HEK293 (cell line): ENCODE data around the gene LMO1.

Experiments used
- CTCF ChIA-PET: fragments of 350-600 bp; formaldehyde crosslinking; extraction: SDS; loops from one replicate; lab custom pipeline; 2021; ENCODE audit warnings: antibody characterized with exemption; lab: Yijun Ruan, JAX
- POLR2A ChIA-PET: fragments of 300-600 bp; formaldehyde crosslinking; extraction: SDS; loops from one replicate; lab custom pipeline; 2020; ENCODE audit warnings: antibody characterized with exemption, inconsistent platforms; lab: Yijun Ruan, JAX
- H3K27ac ChIP-seq: fragments of 200-500 bp; sonication (Bioruptor generic); 2 replicates; pipeline ENCODE4 v1.5.1; 2014; ENCODE audit warnings: low read depth, low read length, control low read depth, inconsistent platforms; ENCODE audit errors: extremely low read depth
- H3K36me3 ChIP-seq, 2 experiments: fragments of 200-500 bp in 1 of 2; sonication (Bioruptor generic) in 1 of 2; 1 replicate in 1 of 2; 2 replicates in 1 of 2; pipeline ENCODE4 v1.5.1; 2014 to 2017; ENCODE audit warnings: inconsistent platforms in 2 of 2, low read length in 2 of 2; ENCODE audit not compliant: control insufficient read depth in 2 of 2, insufficient read depth in 1 of 2
- H3K4me1 ChIP-seq: fragments of 200-500 bp; sonication (Bioruptor generic); 2 replicates; pipeline ENCODE4 v1.5.1; 2014; ENCODE audit warnings: mild to moderate bottlenecking, low read length, inconsistent platforms; ENCODE audit not compliant: control insufficient read depth, insufficient read depth
- H3K4me3 ChIP-seq: 2 replicates; pipeline ENCODE4 v1.5.1; 2011; ENCODE audit warnings: low read depth, mild to moderate bottlenecking, control low read depth, low read length, moderate library complexity
- H3K9me3 ChIP-seq: fragments of 200-500 bp; sonication (Bioruptor generic); 2 replicates; pipeline ENCODE4 v1.5.1; 2014; ENCODE audit warnings: low read depth, low read length, inconsistent platforms; ENCODE audit not compliant: control insufficient read depth, insufficient read depth
- GLIS1 ChIP-seq: fragments of 450-650 bp; formaldehyde crosslinking; IDR thresholded peaks from 2 replicates; pipeline ENCODE4 v1.5.1; 2016; ENCODE audit warnings: missing biosample characterization, missing genetic modification characterization
- OVOL3 ChIP-seq: fragments of 450-650 bp; formaldehyde crosslinking; IDR thresholded peaks from 2 replicates; pipeline ENCODE4 v1.5.1; 2016; ENCODE audit warnings: missing biosample characterization, missing genetic modification characterization
- RBAK ChIP-seq: fragments of 450-650 bp; formaldehyde crosslinking; IDR thresholded peaks from 2 replicates; pipeline ENCODE4 v1.5.1; 2016; ENCODE audit warnings: missing biosample characterization, missing genetic modification characterization
- SCRT2 ChIP-seq: fragments of 450-650 bp; formaldehyde crosslinking; IDR thresholded peaks from 2 replicates; pipeline ENCODE4 v1.5.1; 2016; ENCODE audit warnings: missing biosample characterization, missing genetic modification characterization
- ZBTB21 ChIP-seq: fragments of 450-650 bp; formaldehyde crosslinking; IDR thresholded peaks from 2 replicates; pipeline ENCODE4 v1.5.1; 2017; ENCODE audit warnings: missing biosample characterization, missing genetic modification characterization
- ZFP3 ChIP-seq: fragments of 450-650 bp; formaldehyde crosslinking; IDR thresholded peaks from 2 replicates; pipeline ENCODE4 v1.5.1; 2016; ENCODE audit warnings: low read depth, missing biosample characterization, missing genetic modification characterization
- ZNF16 ChIP-seq: fragments of 450-650 bp; formaldehyde crosslinking; IDR thresholded peaks from 2 replicates; pipeline ENCODE4 v1.5.1; 2016; ENCODE audit warnings: low read depth, missing biosample characterization, missing genetic modification characterization
- ZNF175 ChIP-seq: fragments of 450-650 bp; formaldehyde crosslinking; IDR thresholded peaks from 2 replicates; pipeline ENCODE4 v1.5.1; 2016; ENCODE audit warnings: missing biosample characterization, missing genetic modification characterization
- ZNF19 ChIP-seq: fragments of 450-650 bp; formaldehyde crosslinking; IDR thresholded peaks from 2 replicates; pipeline ENCODE4; 2016; ENCODE audit warnings: missing biosample characterization, missing genetic modification characterization, low read depth
- ZNF221 ChIP-seq: fragments of 450-650 bp; formaldehyde crosslinking; IDR thresholded peaks from 2 replicates; pipeline ENCODE4 v1.5.1; 2017; ENCODE audit warnings: missing biosample characterization, missing genetic modification characterization, borderline replicate concordance
- ZNF292 ChIP-seq: fragments of 450-650 bp; formaldehyde crosslinking; IDR thresholded peaks from 2 replicates; pipeline ENCODE4 v1.5.1; 2016; ENCODE audit warnings: low read depth, missing biosample characterization, missing genetic modification characterization, borderline replicate concordance
- ZNF341 ChIP-seq: fragments of 450-650 bp; formaldehyde crosslinking; IDR thresholded peaks from 2 replicates; pipeline ENCODE4; 2016; ENCODE audit warnings: low read depth, missing biosample characterization, missing genetic modification characterization
- ZNF391 ChIP-seq: fragments of 450-650 bp; formaldehyde crosslinking; IDR thresholded peaks from 2 replicates; pipeline ENCODE4 v1.5.1; 2016; ENCODE audit warnings: low read depth, missing biosample characterization, missing genetic modification characterization, borderline replicate concordance
- ZNF404 ChIP-seq: fragments of 450-650 bp; formaldehyde crosslinking; IDR thresholded peaks from 2 replicates; pipeline ENCODE4 v1.5.1; 2017; ENCODE audit warnings: missing biosample characterization, missing genetic modification characterization
- ZNF426 ChIP-seq: fragments of 450-650 bp; formaldehyde crosslinking; IDR thresholded peaks from 2 replicates; pipeline ENCODE4 v1.5.1; 2017; ENCODE audit warnings: missing biosample characterization, missing genetic modification characterization, mild to moderate bottlenecking, inconsistent platforms, moderate library complexity
- ZNF473 ChIP-seq: fragments of 450-650 bp; formaldehyde crosslinking; IDR thresholded peaks from 2 replicates; pipeline ENCODE4 v1.5.1; 2017; ENCODE audit warnings: missing biosample characterization, missing genetic modification characterization
- ZNF548 ChIP-seq: fragments of 450-650 bp; formaldehyde crosslinking; IDR thresholded peaks from 2 replicates; pipeline ENCODE4 v1.5.1; 2016; ENCODE audit warnings: missing biosample characterization, missing genetic modification characterization
- ZNF560 ChIP-seq: fragments of 450-650 bp; formaldehyde crosslinking; IDR thresholded peaks from 2 replicates; pipeline ENCODE4 v1.5.1; 2017; ENCODE audit warnings: missing biosample characterization, missing genetic modification characterization, borderline replicate concordance
- ZNF621 ChIP-seq: fragments of 450-650 bp; formaldehyde crosslinking; IDR thresholded peaks from 2 replicates; pipeline ENCODE4 v1.5.1; 2017; ENCODE audit warnings: missing biosample characterization, missing genetic modification characterization
- ZNF660 ChIP-seq: fragments of 450-650 bp; IDR thresholded peaks from 2 replicates; pipeline ENCODE4 v1.5.1; 2018; ENCODE audit warnings: missing biosample characterization, mild to moderate bottlenecking, missing genetic modification characterization
- ZNF701 ChIP-seq: fragments of 450-650 bp; formaldehyde crosslinking; IDR thresholded peaks from 2 replicates; pipeline ENCODE4 v1.5.1; 2016; ENCODE audit warnings: missing biosample characterization, missing genetic modification characterization
- ZNF830 ChIP-seq: fragments of 450-650 bp; IDR thresholded peaks from 2 replicates; pipeline ENCODE4 v1.5.0; 2018; ENCODE audit warnings: missing biosample characterization, missing genetic modification characterization, low read depth, mild to moderate bottlenecking, moderate library complexity
- TF ChIP-seq, protein P1 (sequence below): fragments of 450-650 bp; formaldehyde crosslinking; IDR thresholded peaks from 2 replicates; pipeline ENCODE4 v1.5.1; 2016; ENCODE audit warnings: missing biosample characterization, missing genetic modification characterization
- TF ChIP-seq, protein P2 (sequence below): fragments of 450-650 bp; formaldehyde crosslinking; IDR thresholded peaks from 2 replicates; pipeline ENCODE4 v1.5.1; 2016; ENCODE audit warnings: missing biosample characterization, missing genetic modification characterization

LMO1 gene

DNA sequence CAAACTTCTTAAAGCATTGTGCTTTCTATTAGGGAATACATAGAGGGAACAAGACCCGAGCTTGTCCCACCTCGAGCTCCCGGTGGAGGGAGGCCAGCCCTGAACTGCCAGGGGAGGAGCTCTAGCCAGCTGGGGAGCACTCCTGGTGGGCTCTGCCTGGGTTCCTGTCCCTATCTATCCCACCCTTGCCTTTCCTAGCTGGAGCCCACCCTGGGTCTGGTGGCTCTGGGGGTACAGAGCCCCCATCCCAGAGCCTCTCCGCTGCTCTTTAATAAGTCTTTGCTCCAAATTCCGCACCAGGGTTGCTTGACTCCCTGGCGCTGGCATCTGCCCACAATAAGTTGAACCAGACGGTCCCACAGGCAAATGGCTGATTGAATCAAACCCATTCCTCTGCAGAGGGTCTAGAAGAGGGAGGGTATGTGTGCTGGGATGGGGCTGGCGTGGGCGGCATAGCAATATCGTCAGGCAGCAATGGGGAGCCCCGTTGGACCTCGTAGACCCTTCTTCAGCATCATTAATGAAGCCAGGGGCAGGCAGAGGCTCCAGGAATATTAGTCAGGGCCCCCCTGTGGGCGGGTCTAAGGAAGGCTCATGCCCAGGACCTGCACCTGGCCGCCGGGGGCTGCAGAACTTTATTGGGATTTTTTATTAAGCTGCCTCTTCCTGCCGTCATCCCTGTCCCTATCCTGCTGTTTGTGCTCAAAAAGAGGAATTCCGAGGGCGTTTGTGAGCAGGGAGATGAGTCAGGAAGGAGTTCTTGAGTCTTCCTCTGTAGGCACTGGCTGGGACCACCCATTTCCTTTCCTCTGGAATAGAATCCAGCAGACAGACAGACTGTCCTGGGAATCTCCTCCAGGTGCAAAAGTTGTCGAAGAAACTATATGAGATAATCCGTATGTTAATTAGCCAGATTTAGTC, 56.3 kb downstream of the LMO1 start:
- CTCF ChIA-PET = interaction anchor here (0.6 to 1.1 kb wide), 4 partner anchors 10 to 14 kb away, joined by 4 to 10 read pairs (median 4); no protein-coding TSS in a partner anchor
- H3K9me3 ChIP-seq = no peaks in the 10 kb centered on the region
- H3K36me3 ChIP-seq = no peaks in the 10 kb centered on the region
- no peak overlapping the region for H3K4me3 ChIP-seq
- no peak overlapping the region for H3K27ac ChIP-seq
- POLR2A ChIA-PET = no interaction called here
- H3K4me1 ChIP-seq = no peaks in the 10 kb centered on the region
- TF ChIP-seq ZNF548 = no peak
- no peak for TF ChIP-seq ZNF830 (tag by site-specific recombination)
- no peak for TF ChIP-seq RBAK
- TF ChIP-seq ZNF473 (tag by site-specific recombination) = no peak
- TF ChIP-seq ZNF16 (tag by site-specific recombination) = no peak
- TF ChIP-seq ZNF701 (tag by site-specific recombination) = no peak
- no peak for TF ChIP-seq ZFP3 (tag by site-specific recombination)
- TF ChIP-seq ZNF660 (tag by site-specific recombination) = no peak
- TF ChIP-seq, all 188 proteins: peak for 0

DNA sequence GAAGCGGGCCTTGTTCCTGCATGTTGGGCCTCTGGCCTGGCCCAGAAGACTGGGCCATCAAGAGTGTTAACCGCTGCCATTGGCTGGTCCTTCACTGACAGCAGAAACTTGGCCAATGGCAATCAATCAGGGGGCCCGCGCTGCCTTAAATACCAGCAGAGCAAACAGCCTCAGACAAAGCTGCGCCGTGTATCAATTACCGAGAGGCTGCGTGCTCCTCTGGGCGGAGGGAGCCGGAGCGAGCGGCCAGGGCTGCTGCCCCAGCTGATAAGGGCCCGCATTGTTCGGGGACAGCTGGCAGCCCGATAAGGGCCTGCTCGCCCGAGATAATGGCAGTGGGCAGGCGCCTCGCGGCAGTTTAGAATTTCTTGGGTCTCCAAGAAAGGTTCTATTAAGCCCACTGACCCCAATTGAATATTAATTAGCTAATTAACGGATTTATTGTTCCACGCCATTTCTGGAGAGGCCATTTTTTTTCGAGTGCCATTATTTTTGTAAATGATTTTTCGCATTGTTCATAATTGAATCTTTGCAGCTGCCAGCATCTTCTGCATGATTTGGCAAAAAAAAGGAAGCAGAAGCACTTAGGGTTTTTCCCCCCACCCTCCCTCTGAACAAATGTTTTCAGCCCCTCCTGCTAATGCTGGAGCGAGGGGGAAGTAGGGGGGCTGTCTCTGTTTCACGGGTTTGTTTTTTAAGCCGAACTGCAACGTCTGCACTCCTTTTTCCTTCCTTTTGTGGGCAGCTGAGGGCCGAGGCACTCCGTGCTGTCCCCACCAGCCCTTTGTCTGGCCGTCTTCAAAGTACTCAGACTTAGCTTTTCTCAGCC, 57.2 kb downstream of the LMO1 start:
- Histone ChIP-seq H3K4me1 (no peaks in the 10 kb centered on the region), H3K4me3 (no peak overlapping the region), H3K9me3 (no peaks in the 10 kb centered on the region), H3K27ac (no peak overlapping the region), H3K36me3 (no peaks in the 10 kb centered on the region)
- ChIA-PET POLR2A (no interaction called here), CTCF (interaction anchor here (1.1 to 2.0 kb wide), 3 partner anchors 9 to 14 kb away, joined by 4 to 7 read pairs (median 5); no protein-coding TSS in a partner anchor)
- TF ChIP-seq ZNF391 (tag by site-specific recombination) = no peak
- no peak for TF ChIP-seq ZNF19 (tag by site-specific recombination)
- no peak for TF ChIP-seq ZNF426
- no peak for TF ChIP-seq SCRT2
- TF ChIP-seq, protein P1, sequence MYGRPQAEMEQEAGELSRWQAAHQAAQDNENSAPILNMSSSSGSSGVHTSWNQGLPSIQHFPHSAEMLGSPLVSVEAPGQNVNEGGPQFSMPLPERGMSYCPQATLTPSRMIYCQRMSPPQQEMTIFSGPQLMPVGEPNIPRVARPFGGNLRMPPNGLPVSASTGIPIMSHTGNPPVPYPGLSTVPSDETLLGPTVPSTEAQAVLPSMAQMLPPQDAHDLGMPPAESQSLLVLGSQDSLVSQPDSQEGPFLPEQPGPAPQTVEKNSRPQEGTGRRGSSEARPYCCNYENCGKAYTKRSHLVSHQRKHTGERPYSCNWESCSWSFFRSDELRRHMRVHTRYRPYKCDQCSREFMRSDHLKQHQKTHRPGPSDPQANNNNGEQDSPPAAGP (tag by site-specific recombination) = no peak
- no peak for TF ChIP-seq ZNF560 (tag by site-specific recombination)
- no peak for TF ChIP-seq ZBTB21 (tag by site-specific recombination)
- no peak for TF ChIP-seq ZNF221 (tag by site-specific recombination)
- TF ChIP-seq ZNF404 = no peak
- no peak for TF ChIP-seq ZNF341 (tag by site-specific recombination)
- TF ChIP-seq, protein P2, sequence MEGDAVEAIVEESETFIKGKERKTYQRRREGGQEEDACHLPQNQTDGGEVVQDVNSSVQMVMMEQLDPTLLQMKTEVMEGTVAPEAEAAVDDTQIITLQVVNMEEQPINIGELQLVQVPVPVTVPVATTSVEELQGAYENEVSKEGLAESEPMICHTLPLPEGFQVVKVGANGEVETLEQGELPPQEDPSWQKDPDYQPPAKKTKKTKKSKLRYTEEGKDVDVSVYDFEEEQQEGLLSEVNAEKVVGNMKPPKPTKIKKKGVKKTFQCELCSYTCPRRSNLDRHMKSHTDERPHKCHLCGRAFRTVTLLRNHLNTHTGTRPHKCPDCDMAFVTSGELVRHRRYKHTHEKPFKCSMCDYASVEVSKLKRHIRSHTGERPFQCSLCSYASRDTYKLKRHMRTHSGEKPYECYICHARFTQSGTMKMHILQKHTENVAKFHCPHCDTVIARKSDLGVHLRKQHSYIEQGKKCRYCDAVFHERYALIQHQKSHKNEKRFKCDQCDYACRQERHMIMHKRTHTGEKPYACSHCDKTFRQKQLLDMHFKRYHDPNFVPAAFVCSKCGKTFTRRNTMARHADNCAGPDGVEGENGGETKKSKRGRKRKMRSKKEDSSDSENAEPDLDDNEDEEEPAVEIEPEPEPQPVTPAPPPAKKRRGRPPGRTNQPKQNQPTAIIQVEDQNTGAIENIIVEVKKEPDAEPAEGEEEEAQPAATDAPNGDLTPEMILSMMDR = no peak
- no peak for TF ChIP-seq ZNF175
- no peak for TF ChIP-seq ZNF621 (tag by site-specific recombination)
- TF ChIP-seq GLIS1 (tag by site-specific recombination) = no peak
- no peak for TF ChIP-seq OVOL3 (tag by site-specific recombination)
- no peak for TF ChIP-seq ZNF292 (tag by site-specific recombination)
